ENCODE measurements around the gene GABBR2. TPM values are rescaled to one million over a fixed set of nuclear protein-coding genes. Genes with fewer than 3 reads are reported as not detected.

GABBR2 gene
- total and polyA plus RNA-seq, 9 of the 15 experiments (the other 6 are each of a cell fraction or from before 2014, with no cell fraction given): 0.15 to 1.9 (median 0.32) TPM

- CTCF ChIA-PET (ENCODE audit: low intra/inter-chr PET ratio): interaction anchor here (0.6 kb wide), 2 partner anchors 16 to 464 kb away, joined by 3 to 5 read pairs; no protein-coding TSS in a partner anchor
- intact Hi-C loops (cut with micrococcal nuclease): no loop called here
- POLR2A ChIA-PET: interaction anchor here (0.6 to 1.8 kb wide), 3 partner anchors 11 to 225 kb away, joined by 3 to 4 read pairs (median 3); no protein-coding TSS in a partner anchor
- Histone ChIP-seq H2AFZ (ENCODE audit: low read depth, low read length) (no peak overlapping the region), H3K9me1 (ENCODE audit: control insufficient read depth, insufficient read depth, low read length) (peaks cover 3% of the 10 kb centered on the region), H3K4me2 (ENCODE audit: insufficient read depth, low read length) (no peak overlapping the region), H3K27me3 (ENCODE audit: control insufficient read depth in 2 of 2, insufficient read depth in 2 of 2, low read length in 2 of 2) (peaks cover 15 to 24% of the 10 kb centered on the region in 2 experiments; a peak in 4 of 5 replicates), H3K9ac (ENCODE audit: insufficient read depth in 1 of 2, low read depth in 2 of 2, low read length in 2 of 2) (no peak overlapping the region), H3K79me2 (ENCODE audit: control insufficient read depth, insufficient read depth, low read length) (no peaks in the 10 kb centered on the region), H3K36me3 (ENCODE audit: control insufficient read depth, insufficient read depth, low read length) (peaks cover 4% of the 10 kb centered on the region; the same call in 1 of the 3 replicates), H3K4me1 (replicated peaks in 1 of 2; ENCODE audit: control insufficient read depth in 2 of 2, insufficient read depth in 2 of 2, low read length in 2 of 2) (peaks cover 0 to 5% of the 10 kb centered on the region in 2 experiments; a peak in 2 of 5 replicates), H4K20me1 (replicated peaks; ENCODE audit: control insufficient read depth, insufficient read depth, low read length) (0 out of 2 replicates have a peak, but pooled peaks cover 4% of the 10 kb centered on the region), H3K4me3 (no peak overlapping the region), H3K9me3 (replicated peaks; ENCODE audit: control insufficient read depth, insufficient read depth, low read depth, low read length) (no peaks in the 10 kb centered on the region), H3K27ac (ENCODE audit: extremely low read depth, low read depth, low read length) (no peak overlapping the region)
- no TSS peak for BruUV-seq (replicated peaks)
- DNase-seq (ENCODE audit: extremely low read depth in 1 of 4, low spot score in 3 of 4) (no peak), ATAC-seq (peak; percentile 44), FAIRE-seq (peak; percentile 11)
- TF ChIP-seq MEF2A (IDR thresholded peaks at IDR 0.05; ENCODE audit: control insufficient read depth, low read depth, low read length) (no peak), USF1 (CRISPR knock-in tag; IDR thresholded peaks at IDR 0.05) (peak; percentile 65), TFE3 (CRISPR knock-in tag; IDR thresholded peaks at IDR 0.05) (peak; percentile 55)
- 25% methylated on average over 11 of the region's 11 CpGs for WGBS (ENCODE audit: insufficient coverage, low coverage, missing lambda C conversion rate)
- in situ Hi-C loops (cut with MboI): no loop called here
Measured at GRCh38 chr9:98728500-98728899, 19.8 kb upstream of the GABBR2 start.

Measured in K562 (cell line).